Stimulated activated CD8-positive, alpha-beta memory T cell treated with anti-CD3 and anti-CD28 coated beads, Interleukin-4, amount 100 ng/mL, for 1 hour (primary cell): ENCODE data around the gene ANG.

Experiments
- DNase-seq, 2 donors: peaks; one replicate each; pipeline ENCODE4 v3.0.0-alpha.2; 2020; ENCODE audit warnings: low read depth in 2 of 2, low spot score in 1 of 2

Gene ANG

DNA sequence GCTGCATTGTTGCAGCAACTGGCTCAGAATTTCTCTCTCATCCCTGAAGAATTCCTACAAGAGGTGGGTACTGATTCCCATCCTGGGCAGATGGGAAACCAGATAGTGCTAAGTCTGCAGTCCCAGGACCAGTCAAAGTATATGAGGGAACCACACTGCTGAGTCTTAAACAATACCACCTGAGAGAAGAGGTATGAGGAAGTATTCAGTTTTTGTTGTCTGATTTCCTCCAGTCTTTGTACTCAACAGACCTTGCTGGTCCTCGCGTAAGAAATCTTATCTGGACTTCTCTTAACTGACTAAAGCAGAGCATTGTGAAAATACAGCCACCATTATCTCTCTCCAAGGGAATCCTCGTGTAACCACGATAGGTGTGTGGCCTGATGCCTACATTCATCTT is 53.6 kb downstream of the ANG start:
- DNase-seq = no peak

DNA sequence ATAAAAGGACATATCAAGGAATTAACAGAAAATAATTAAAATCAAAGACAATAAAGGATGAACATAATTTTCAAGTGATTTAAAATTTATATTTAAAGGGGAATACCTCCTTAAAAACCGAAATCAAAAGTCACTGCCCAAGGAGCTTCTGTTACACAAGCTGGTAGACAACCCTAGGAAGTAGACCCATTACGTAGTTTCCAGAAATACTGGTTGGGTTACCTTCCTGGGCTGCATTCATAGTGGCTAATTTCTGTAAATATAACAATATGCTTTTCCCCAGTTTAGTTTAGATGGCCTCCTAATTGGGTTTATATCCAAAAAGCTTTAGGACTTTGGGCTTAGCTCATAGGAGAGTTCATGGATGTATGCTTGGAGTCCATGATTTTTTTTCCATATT is 55.0 kb downstream of the ANG start:
- no peak for DNase-seq
